ENCODE measurements around the gene HEPACAM.

Gene HEPACAM

GRCh38 chr11:124870430-124870829, 65.4 kb downstream of the HEPACAM start:
- H3K4me3 ChIP-seq (ENCODE audit: low read depth, low read length): no peak overlapping the region

- H3K4me3 ChIP-seq (ENCODE audit: low read depth, low read length): no peak overlapping the region
Measured at GRCh38 chr11:124869856-124870387, 65.9 kb downstream of the HEPACAM start.

- no peak overlapping the region for H3K4me3 ChIP-seq (ENCODE audit: low read depth, low read length)
Measured at GRCh38 chr11:124869331-124869730, 66.5 kb downstream of the HEPACAM start.

Measured in iPS-11a (cell line).